Glutamatergic neuron (in vitro differentiated cells): ENCODE data around the gene GRIK4. TPM values are rescaled to one million over a fixed set of nuclear protein-coding genes. Genes with fewer than 3 reads are reported as not detected.

Experiments used
- DNase-seq: peaks from one replicate; pipeline ENCODE4 v3.0.0; 2022
- H3K27ac Mint-ChIP-seq: one replicate; pipeline ENCODE4 v1.8.0; 2020; ENCODE audit warnings: mild to moderate bottlenecking, mixed read lengths, inconsistent platforms; ENCODE audit not compliant: unreplicated experiment
- H3K27me3 Mint-ChIP-seq: one replicate; pipeline ENCODE4 v1.8.0; 2020; ENCODE audit warnings: mild to moderate bottlenecking, moderate library complexity, mixed read lengths, inconsistent platforms; ENCODE audit not compliant: unreplicated experiment
- H3K36me3 Mint-ChIP-seq: one replicate; pipeline ENCODE4 v1.8.0; 2020; ENCODE audit warnings: mild to moderate bottlenecking, mixed read lengths, inconsistent platforms; ENCODE audit not compliant: unreplicated experiment
- H3K4me1 Mint-ChIP-seq: one replicate; pipeline ENCODE4 v1.8.0; 2020; ENCODE audit warnings: mild to moderate bottlenecking, low read depth, mixed read lengths, inconsistent platforms; ENCODE audit not compliant: unreplicated experiment
- H3K4me3 Mint-ChIP-seq: one replicate; pipeline ENCODE4 v1.8.0; 2020; ENCODE audit warnings: mild to moderate bottlenecking, mixed read lengths, inconsistent platforms; ENCODE audit not compliant: unreplicated experiment
- H3K9me3 Mint-ChIP-seq: one replicate; pipeline ENCODE4 v1.8.0; 2020; ENCODE audit warnings: mild to moderate bottlenecking, moderate library complexity, mixed read lengths, inconsistent platforms; ENCODE audit not compliant: unreplicated experiment
- CTCF ChIP-seq: fragments of 200-600 bp; sonication (generic); IDR thresholded peaks from one replicate; pipeline ENCODE4 v1.5.0; 2021; ENCODE audit not compliant: partially characterized antibody, unreplicated experiment
- total RNA-seq: library from RNA; stranded (reverse); fragmentation: NEBNext Ultra II Directional; extraction: Animal tissue kit (Norgen Biotek cat#: 25700); gene quantifications from one replicate; pipeline ENCODE4 v1.2.1, GENCODE V29; 2021; ENCODE audit not compliant: unreplicated experiment

Gene GRIK4
- total RNA-seq, 1 donor from 2014 or later = 3.6 TPM

GRCh38 chr11:120695939-120696338 lies 184.4 kb downstream of the GRIK4 start:
- Mint-ChIP-seq H3K27me3 (peaks cover 4% of the 10 kb centered on the region), H3K27ac (no peak overlapping the region), H3K4me1 (peaks cover 1% of the 10 kb centered on the region), H3K36me3 (peaks cover under 1% of the 10 kb centered on the region), H3K9me3 (peaks cover 1% of the 10 kb centered on the region), H3K4me3 (no peak overlapping the region)
- TF ChIP-seq CTCF = no peak
- no peak for DNase-seq

- Mint-ChIP-seq H3K4me1 (peaks cover 1% of the 10 kb centered on the region), H3K27ac (no peak overlapping the region), H3K27me3 (peaks cover 4% of the 10 kb centered on the region), H3K4me3 (no peak overlapping the region), H3K36me3 (peaks cover 5% of the 10 kb centered on the region), H3K9me3 (peaks cover 1% of the 10 kb centered on the region)
- no peak for TF ChIP-seq CTCF
- DNase-seq = no peak
Measured at GRCh38 chr11:120696597-120697218, 185.2 kb downstream of the GRIK4 start.

- Mint-ChIP-seq H3K36me3 (peaks cover 6% of the 10 kb centered on the region), H3K9me3 (no peaks in the 10 kb centered on the region), H3K27me3 (peaks cover 6% of the 10 kb centered on the region), H3K4me1 (peaks cover 1% of the 10 kb centered on the region), H3K27ac (no peak overlapping the region), H3K4me3 (no peak overlapping the region)
- TF ChIP-seq CTCF = no peak
- DNase-seq = no peak
Measured at GRCh38 chr11:120698918-120699317, 187.4 kb downstream of the GRIK4 start.

- H3K27ac Mint-ChIP-seq = no peak overlapping the region
- DNase-seq = no peak
- H3K36me3 Mint-ChIP-seq = peaks cover 20% of the 10 kb centered on the region
- H3K4me1 Mint-ChIP-seq = no peaks in the 10 kb centered on the region
- H3K9me3 Mint-ChIP-seq = peaks cover 4% of the 10 kb centered on the region
- H3K27me3 Mint-ChIP-seq = peaks cover 2% of the 10 kb centered on the region
- no peak overlapping the region for H3K4me3 Mint-ChIP-seq
- TF ChIP-seq CTCF = no peak
Measured at GRCh38 chr11:120702656-120703055, 191.1 kb downstream of the GRIK4 start.

GRCh38 chr11:120703358-120704152 lies 192.0 kb downstream of the GRIK4 start:
- Mint-ChIP-seq H3K36me3 (peaks cover 20% of the 10 kb centered on the region), H3K4me1 (no peaks in the 10 kb centered on the region), H3K27ac (no peak overlapping the region), H3K4me3 (no peak overlapping the region), H3K9me3 (peaks cover 4% of the 10 kb centered on the region), H3K27me3 (peaks cover 2% of the 10 kb centered on the region)
- no peak for TF ChIP-seq CTCF
- DNase-seq = no peak
